HAP-1 (cell line): Measurements from ENCODE around the gene RAB6B.

Experiments
- DNase-seq, 2 experiments: peaks; one replicate each; pipeline ENCODE4 v3.0.0-alpha.2; 2016 to 2020; ENCODE audit warnings: low spot score in 2 of 2
- H3K27me3 ChIP-seq: fragments of 250-450 bp; sonication (Bioruptor Pico); 2 replicates; pipeline ENCODE4 v1.5.1; 2020; ENCODE audit warnings: low read depth, mild to moderate bottlenecking, moderate library complexity
- H3K36me3 ChIP-seq: fragments of 250-450 bp; sonication (Bioruptor Pico); replicated peaks from 2 replicates; pipeline ENCODE4 v1.5.1; 2020; ENCODE audit warnings: mild to moderate bottlenecking
- H3K4me1 ChIP-seq: fragments of 250-450 bp; sonication (Bioruptor Pico); 2 replicates; pipeline ENCODE4 v1.5.1; 2020; ENCODE audit warnings: mild to moderate bottlenecking
- H3K4me3 ChIP-seq: fragments of 250-450 bp; sonication (Bioruptor Pico); 2 replicates; pipeline ENCODE4 v1.5.1; 2020; ENCODE audit warnings: mild to moderate bottlenecking, moderate library complexity
- H3K9me3 ChIP-seq: fragments of 250-450 bp; sonication (Bioruptor Pico); 2 replicates; pipeline ENCODE4 v1.5.1; 2020; ENCODE audit warnings: mild to moderate bottlenecking, moderate library complexity
- in situ Hi-C: fragments of 300-500 bp; cut with MboI; formaldehyde crosslinking; loops from 3 replicates; pipeline ENCODE4 v1.14.3; 2020; ENCODE audit warnings: low sequenced_read_pairs, inconsistent platforms, mixed read lengths

RAB6B gene

DNA sequence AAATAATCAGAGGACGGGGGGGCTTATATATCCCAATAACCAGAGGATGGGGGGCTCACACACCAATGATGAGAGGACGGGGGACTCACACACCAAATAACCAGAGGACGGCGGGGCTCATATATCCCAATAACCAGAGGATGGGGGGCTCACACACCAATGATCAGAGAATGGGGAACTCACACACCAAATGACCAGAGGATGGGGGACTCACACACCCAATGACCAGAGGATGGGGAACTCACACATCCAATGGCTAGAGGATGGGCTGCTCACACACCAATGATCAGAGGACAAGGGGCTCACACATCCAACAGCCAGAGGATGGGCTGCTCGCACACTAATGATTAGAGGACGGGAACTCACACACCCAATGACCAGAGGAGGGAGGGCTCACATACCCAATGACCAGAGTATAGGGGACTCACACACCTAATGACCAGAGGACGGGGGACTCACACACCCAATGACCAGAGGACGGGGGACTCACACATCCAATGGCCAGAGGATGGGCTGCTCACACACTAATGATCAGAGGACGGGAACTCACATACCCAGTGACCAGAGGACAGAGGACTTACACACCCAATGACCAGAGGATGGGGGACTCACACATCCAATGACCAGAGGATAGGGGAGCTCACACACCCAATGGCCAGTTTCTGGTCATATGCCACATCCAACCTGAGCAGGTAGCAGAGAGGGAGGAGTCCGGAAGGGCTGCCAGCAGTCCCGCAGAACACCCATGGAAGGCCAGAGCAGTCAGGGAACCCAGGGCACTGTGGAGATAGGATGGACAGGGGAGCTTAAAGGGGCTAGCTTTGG is 10.6 kb downstream of the RAB6B start:
- Histone ChIP-seq H3K9me3 (no peaks in the 10 kb centered on the region), H3K27me3 (no peaks in the 10 kb centered on the region), H3K4me1 (no peaks in the 10 kb centered on the region), H3K4me3 (no peak overlapping the region), H3K36me3 (no peaks in the 10 kb centered on the region)
- in situ Hi-C loops = no loop called here
- no peak for DNase-seq

- in situ Hi-C loops = no loop called here
- no peaks in the 10 kb centered on the region for H3K4me1 ChIP-seq
- no peak for DNase-seq
- no peaks in the 10 kb centered on the region for H3K27me3 ChIP-seq
- H3K9me3 ChIP-seq = no peaks in the 10 kb centered on the region
- H3K4me3 ChIP-seq = no peak overlapping the region
- no peaks in the 10 kb centered on the region for H3K36me3 ChIP-seq
Observed at GRCh38 chr3:133884054-133884886, 11.4 kb downstream of the RAB6B start.

DNA sequence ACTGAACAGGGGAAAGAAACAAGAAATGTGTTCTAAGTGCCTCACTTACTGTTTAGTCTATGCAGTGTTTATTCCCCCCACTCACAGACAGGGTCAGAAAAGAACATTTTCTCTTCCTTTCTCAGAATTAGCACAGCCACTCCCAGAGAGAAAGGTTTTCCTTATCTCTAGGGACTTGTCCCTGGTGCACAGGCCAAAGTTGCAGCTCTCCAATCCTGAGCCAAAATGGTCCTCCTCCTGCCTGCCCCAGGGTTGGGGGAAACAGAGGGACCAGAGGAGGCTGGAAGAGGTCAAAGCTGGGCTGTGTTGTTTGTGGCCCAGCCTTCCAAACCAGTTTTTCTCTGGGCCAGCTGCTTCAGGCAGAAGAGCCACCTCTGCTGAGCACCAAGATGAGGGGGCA is 12.0 kb downstream of the RAB6B start:
- no peaks in the 10 kb centered on the region for H3K36me3 ChIP-seq

GRCh38 chr3:133882986-133883586 is 12.6 kb downstream of the RAB6B start:
- Histone ChIP-seq H3K27me3 (no peaks in the 10 kb centered on the region), H3K4me3 (no peak overlapping the region), H3K36me3 (no peaks in the 10 kb centered on the region), H3K9me3 (no peaks in the 10 kb centered on the region), H3K4me1 (no peaks in the 10 kb centered on the region)
- in situ Hi-C loops = no loop called here
- no peak for DNase-seq

More for the DNA sequence above, 12.0 kb downstream of the RAB6B start:
- H3K9me3 ChIP-seq = no peaks in the 10 kb centered on the region
- no peak overlapping the region for H3K4me3 ChIP-seq
- in situ Hi-C loops = no loop called here
- H3K27me3 ChIP-seq = no peaks in the 10 kb centered on the region
- H3K4me1 ChIP-seq = no peaks in the 10 kb centered on the region
- DNase-seq = no peak

GRCh38 chr3:133881939-133882825 is 13.5 kb downstream of the RAB6B start:
- Histone ChIP-seq H3K9me3 (no peaks in the 10 kb centered on the region), H3K36me3 (no peaks in the 10 kb centered on the region), H3K4me3 (no peak overlapping the region), H3K27me3 (no peaks in the 10 kb centered on the region), H3K4me1 (no peaks in the 10 kb centered on the region)
- DNase-seq = no peak
- in situ Hi-C loops = no loop called here

- Histone ChIP-seq H3K9me3 (no peaks in the 10 kb centered on the region), H3K4me1 (no peaks in the 10 kb centered on the region), H3K4me3 (no peak overlapping the region), H3K27me3 (no peaks in the 10 kb centered on the region), H3K36me3 (no peaks in the 10 kb centered on the region)
- in situ Hi-C loops = no loop called here
- no peak for DNase-seq
Observed at GRCh38 chr3:133881492-133881891, 14.2 kb downstream of the RAB6B start.

GRCh38 chr3:133880886-133881455 is 14.7 kb downstream of the RAB6B start:
- no peaks in the 10 kb centered on the region for H3K9me3 ChIP-seq
- in situ Hi-C loops = no loop called here
- H3K27me3 ChIP-seq = no peaks in the 10 kb centered on the region
- no peak for DNase-seq
- H3K4me3 ChIP-seq = no peak overlapping the region
- no peaks in the 10 kb centered on the region for H3K36me3 ChIP-seq
- H3K4me1 ChIP-seq = no peaks in the 10 kb centered on the region

DNA sequence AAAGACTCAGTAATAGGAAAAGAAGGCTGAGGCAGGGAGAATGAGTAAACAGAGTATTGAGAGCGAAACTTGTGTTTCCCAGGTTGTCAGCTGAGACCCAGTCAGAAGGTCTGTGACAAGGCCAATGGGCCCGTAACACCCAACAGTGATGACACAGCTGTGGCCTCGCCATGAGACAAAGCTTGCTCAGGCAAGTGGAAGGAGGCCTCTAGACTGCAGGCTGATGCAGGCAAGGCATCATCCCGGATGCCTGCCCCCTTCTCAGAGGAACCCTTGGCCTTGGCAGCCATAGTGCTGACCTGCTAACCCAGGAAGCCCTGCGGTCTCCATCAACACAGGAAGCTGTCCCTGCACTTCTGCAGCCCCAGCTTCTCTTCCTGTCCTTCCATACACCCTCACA is 15.4 kb downstream of the RAB6B start:
- in situ Hi-C loops = no loop called here
- Histone ChIP-seq H3K36me3 (no peaks in the 10 kb centered on the region), H3K4me3 (no peak overlapping the region), H3K27me3 (no peaks in the 10 kb centered on the region), H3K4me1 (no peaks in the 10 kb centered on the region), H3K9me3 (no peaks in the 10 kb centered on the region)
- no peak for DNase-seq

GRCh38 chr3:133878518-133878917 is 17.2 kb downstream of the RAB6B start:
- no peaks in the 10 kb centered on the region for H3K4me1 ChIP-seq
- H3K9me3 ChIP-seq = no peaks in the 10 kb centered on the region
- H3K4me3 ChIP-seq = no peak overlapping the region
- H3K27me3 ChIP-seq = no peaks in the 10 kb centered on the region
- in situ Hi-C loops = no loop called here
- H3K36me3 ChIP-seq = no peaks in the 10 kb centered on the region
- DNase-seq = no peak

DNA sequence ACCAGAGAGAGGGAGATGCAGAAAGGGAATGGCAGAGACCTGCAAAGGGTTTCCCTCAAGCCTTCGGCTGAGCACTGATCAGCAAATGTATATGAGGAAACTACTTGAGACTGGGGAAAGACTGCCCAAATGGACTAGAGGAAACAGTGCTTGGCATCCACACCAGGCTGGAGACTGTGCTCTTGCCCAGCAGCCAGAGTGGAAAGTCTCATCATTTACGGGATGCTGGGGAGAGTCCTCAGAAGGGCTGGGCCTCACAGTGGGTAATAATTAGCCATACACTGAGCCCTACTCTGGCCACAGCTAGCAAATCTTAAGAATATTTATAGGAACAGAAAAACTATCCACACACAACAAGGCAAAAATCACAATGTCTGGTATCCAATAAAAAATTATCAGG is 18.5 kb downstream of the RAB6B start:
- Histone ChIP-seq H3K9me3 (no peaks in the 10 kb centered on the region), H3K27me3 (no peaks in the 10 kb centered on the region), H3K36me3 (no peaks in the 10 kb centered on the region), H3K4me3 (no peak overlapping the region), H3K4me1 (no peaks in the 10 kb centered on the region)
- DNase-seq = no peak
- in situ Hi-C loops = no loop called here

- in situ Hi-C loops = no loop called here
- no peaks in the 10 kb centered on the region for H3K9me3 ChIP-seq
- no peak overlapping the region for H3K4me3 ChIP-seq
- DNase-seq = no peak
- H3K4me1 ChIP-seq = no peaks in the 10 kb centered on the region
- no peaks in the 10 kb centered on the region for H3K27me3 ChIP-seq
- H3K36me3 ChIP-seq = no peaks in the 10 kb centered on the region
Observed at GRCh38 chr3:133874761-133875438, 20.8 kb downstream of the RAB6B start.

- Histone ChIP-seq H3K4me3 (no peak overlapping the region), H3K36me3 (no peaks in the 10 kb centered on the region), H3K27me3 (no peaks in the 10 kb centered on the region), H3K4me1 (no peaks in the 10 kb centered on the region), H3K9me3 (no peaks in the 10 kb centered on the region)
- no peak for DNase-seq
- in situ Hi-C loops = no loop called here
Observed at GRCh38 chr3:133874344-133874743, 21.3 kb downstream of the RAB6B start.

DNA sequence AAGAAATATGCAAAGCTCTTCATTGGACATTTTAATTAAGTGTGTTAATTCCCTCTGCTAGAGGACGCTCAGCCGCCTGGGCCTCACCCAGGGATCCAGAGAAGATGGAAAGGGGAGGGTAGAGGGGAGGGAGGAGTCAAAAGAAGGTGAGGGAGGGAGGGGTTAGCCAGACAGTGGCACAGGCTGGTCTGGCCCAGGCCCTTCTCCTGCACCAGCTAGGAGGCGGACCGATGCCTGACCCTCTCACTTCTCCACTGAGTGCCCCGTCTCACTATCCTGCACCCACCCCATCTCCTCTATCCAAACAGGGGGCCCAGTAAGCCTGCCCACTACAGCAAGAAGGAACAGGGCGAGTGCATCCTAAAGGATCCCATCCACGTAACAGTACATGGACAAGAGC is 22.9 kb downstream of the RAB6B start:
- Histone ChIP-seq H3K36me3 (no peaks in the 10 kb centered on the region), H3K9me3 (no peaks in the 10 kb centered on the region), H3K27me3 (no peaks in the 10 kb centered on the region), H3K4me3 (no peak overlapping the region), H3K4me1 (no peaks in the 10 kb centered on the region)
- in situ Hi-C loops = no loop called here
- no peak for DNase-seq
